BLaER1 treated with 17β-estradiol and CSF1 and Interleukin-3, amounts not matched to agents 10 nM and 100 nM (cell line): ENCODE measurements around the gene PSAP.

Source experiments
- H3K27ac ChIP-seq, 11 experiments: shearing (Covaris generic); formaldehyde crosslinking; 2 replicates each; pipeline ENCODE4 v1.8.1; 2022
- H3K27me3 ChIP-seq, 11 experiments: shearing (Covaris generic); formaldehyde crosslinking; 2 replicates each; pipeline ENCODE4 v1.8.1; 2022
- H3K36me3 ChIP-seq, 11 experiments: shearing (Covaris generic); formaldehyde crosslinking; 2 replicates each; pipeline ENCODE4 v1.8.1; 2022
- H3K4me1 ChIP-seq, 10 experiments: shearing (Covaris generic); formaldehyde crosslinking; 2 replicates each; pipeline ENCODE4 v1.8.1; 2022
- H3K4me2 ChIP-seq, 11 experiments: shearing (Covaris generic); formaldehyde crosslinking; 2 replicates each; pipeline ENCODE4 v1.8.1; 2022
- H3K4me3 ChIP-seq, 10 experiments: shearing (Covaris generic); formaldehyde crosslinking; 2 replicates each; pipeline ENCODE4 v1.8.1; 2022
- H3K9ac ChIP-seq, 11 experiments: shearing (Covaris generic); formaldehyde crosslinking; 2 replicates each; pipeline ENCODE4 v1.8.1; 2022
- H3K9me3 ChIP-seq, 11 experiments: shearing (Covaris generic); formaldehyde crosslinking; replicated peaks in 1 of 11; 2 replicates each; pipeline ENCODE4 v1.8.1; 2022
- H4K20me1 ChIP-seq, 11 experiments: shearing (Covaris generic); formaldehyde crosslinking; 2 replicates each; pipeline ENCODE4 v1.8.1; 2022
- Cebpa-rat ChIP-seq, 11 experiments: shearing (Covaris generic); IDR thresholded peaks; 2 replicates each; pipeline ENCODE4 v1.8.1; 2022

PSAP gene

DNA sequence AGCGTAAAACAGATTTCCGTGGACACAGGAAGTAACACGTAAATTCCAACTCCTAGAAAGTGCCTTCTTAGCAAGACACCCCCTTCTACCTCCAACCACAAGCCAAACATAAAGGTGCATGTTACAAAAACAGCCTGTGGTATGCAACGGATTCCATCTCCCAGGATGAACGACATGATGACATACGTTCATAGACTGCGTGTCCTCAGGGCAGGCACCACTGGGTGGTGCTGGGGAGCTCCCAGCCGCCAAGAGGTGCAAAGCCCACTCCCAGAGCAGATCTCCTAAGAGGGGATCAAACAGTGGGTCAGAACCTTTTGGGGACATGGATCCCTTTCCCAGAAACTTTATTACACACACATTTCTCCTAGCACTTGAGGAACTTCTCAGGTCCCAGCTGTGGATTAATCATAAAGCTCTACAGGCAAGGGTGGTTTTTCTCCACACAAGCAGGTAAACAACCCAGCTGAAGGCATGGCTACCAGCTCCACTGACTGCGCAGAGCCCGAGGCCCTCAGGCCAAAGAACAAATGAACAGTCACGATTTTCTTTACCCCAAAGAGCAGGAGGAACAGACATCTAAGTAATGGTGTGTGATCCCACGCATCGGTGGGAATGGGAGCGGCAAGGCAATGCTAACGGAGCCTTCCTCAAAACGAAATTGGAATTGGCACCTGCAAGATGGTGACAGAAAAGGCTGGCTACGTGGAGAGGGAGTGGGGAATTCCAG, 13.8 kb downstream of the PSAP start:
- H4K20me1 ChIP-seq, result peaks cover 79 to 100% (median 98%) of the 10 kb centered on the region in 11 experiments
- peak overlapping the region; percentile 69 to 82 (median 77) for H3K9ac ChIP-seq
- H3K36me3 ChIP-seq, result peaks cover 18 to 90% (median 63%) of the 10 kb centered on the region in 11 experiments
- H3K4me2 ChIP-seq, result peak overlapping the region; percentile 85 to 99 (median 94)
- peaks cover 0 to 13% (median 0%) of the 10 kb centered on the region in 11 experiments; a peak in 2 of 22 replicates for H3K27me3 ChIP-seq
- H3K4me3 ChIP-seq, result peak overlapping the region; percentile 23 to 62 (median 44); a peak in 18 of 20 replicates
- H3K27ac ChIP-seq, result peak overlapping the region; percentile 64 to 92 (median 84)
- peaks cover 93 to 100% (median 98%) of the 10 kb centered on the region in 10 experiments for H3K4me1 ChIP-seq
- TF ChIP-seq Cebpa-rat (IDR thresholded peaks at IDR 0.05), result no peak
- peaks cover 0 to 5% (median 0%) of the 10 kb centered on the region in 11 experiments; a peak in 2 of 22 replicates for H3K9me3 ChIP-seq

- Histone ChIP-seq H3K36me3 (peaks cover 25 to 90% (median 64%) of the 10 kb centered on the region in 11 experiments), H3K27ac (peak overlapping the region; percentile 64 to 92 (median 84)), H3K4me2 (peak overlapping the region; percentile 85 to 99 (median 94)), H3K9me3 (peaks cover 0 to 11% (median 0%) of the 10 kb centered on the region in 11 experiments; a peak in 5 of 22 replicates), H3K9ac (peak overlapping the region; percentile 69 to 82 (median 77)), H4K20me1 (peaks cover 79 to 100% (median 98%) of the 10 kb centered on the region in 11 experiments), H3K4me1 (peaks cover 86 to 100% (median 98%) of the 10 kb centered on the region in 10 experiments), H3K4me3 (peak overlapping the region; percentile 23 to 62 (median 44); a peak in 18 of 20 replicates), H3K27me3 (peaks cover 0 to 13% (median 0%) of the 10 kb centered on the region in 11 experiments; a peak in 2 of 22 replicates)
- TF ChIP-seq Cebpa-rat (IDR thresholded peaks at IDR 0.05), result no peak
These were observed 14.5 kb downstream of the PSAP start for GRCh38 chr10:71836596-71836974.

DNA sequence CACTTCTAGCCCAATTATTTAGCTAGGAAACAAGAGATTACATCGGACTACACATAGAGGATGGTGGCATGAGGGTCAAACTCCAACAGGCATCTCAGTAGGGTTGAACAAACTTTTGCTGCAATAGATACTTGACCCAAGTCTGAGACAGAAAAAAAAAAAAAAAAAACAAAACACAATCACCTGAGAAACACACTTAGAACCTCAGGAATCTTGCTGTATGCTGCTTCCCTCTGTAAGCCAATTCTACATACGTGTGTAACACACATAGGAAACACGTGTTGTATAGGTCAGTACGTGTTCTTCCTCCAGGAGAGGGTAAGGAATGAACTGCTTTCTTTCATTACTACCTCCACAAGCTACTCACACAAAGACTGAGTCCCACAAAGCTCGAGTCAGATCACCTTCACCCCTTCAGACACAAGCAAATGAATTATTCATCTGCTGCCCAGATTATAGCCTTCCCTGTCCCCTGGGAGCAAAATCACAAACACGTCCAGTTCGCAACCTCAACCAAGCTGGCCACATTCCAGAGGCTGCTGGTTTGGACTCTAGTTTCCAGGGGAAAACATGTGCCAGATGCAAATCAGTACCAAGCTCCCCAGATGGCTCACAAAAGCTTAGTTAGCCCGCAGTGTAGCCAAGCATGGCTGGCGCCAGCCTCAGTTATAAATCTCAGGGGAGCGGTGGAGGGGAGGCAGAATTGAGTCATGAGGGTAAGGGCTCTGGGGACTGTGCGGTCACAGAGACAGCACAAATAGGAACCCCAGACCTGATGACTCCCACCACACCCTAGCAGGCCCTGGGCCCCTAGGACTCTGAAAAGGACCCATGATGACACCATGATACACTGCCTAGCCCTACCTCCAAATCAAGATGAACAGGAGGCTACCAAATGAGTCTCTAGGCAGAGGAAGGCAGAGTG, 15.1 kb downstream of the PSAP start:
- Histone ChIP-seq H3K36me3 (peaks cover 31 to 90% (median 67%) of the 10 kb centered on the region in 11 experiments), H3K27ac (peak overlapping the region; percentile 64 to 92 (median 84)), H4K20me1 (peaks cover 77 to 100% (median 98%) of the 10 kb centered on the region in 11 experiments), H3K27me3 (peaks cover 0 to 13% (median 0%) of the 10 kb centered on the region in 11 experiments; a peak in 2 of 22 replicates), H3K9ac (peak overlapping the region; percentile 69 to 82 (median 77)), H3K9me3 (peaks cover 0 to 18% (median 0%) of the 10 kb centered on the region in 11 experiments; a peak in 8 of 22 replicates), H3K4me1 (peaks cover 80 to 100% (median 98%) of the 10 kb centered on the region in 10 experiments), H3K4me2 (peak overlapping the region; percentile 85 to 99 (median 94)), H3K4me3 (peak overlapping the region; percentile 23 to 62 (median 46); a peak in 18 of 20 replicates)
- peak in 6 of 11 experiments; percentile 41 to 73 (median 55); a peak in 7 of 22 replicates for TF ChIP-seq Cebpa-rat (IDR thresholded peaks at IDR 0.05)

DNA sequence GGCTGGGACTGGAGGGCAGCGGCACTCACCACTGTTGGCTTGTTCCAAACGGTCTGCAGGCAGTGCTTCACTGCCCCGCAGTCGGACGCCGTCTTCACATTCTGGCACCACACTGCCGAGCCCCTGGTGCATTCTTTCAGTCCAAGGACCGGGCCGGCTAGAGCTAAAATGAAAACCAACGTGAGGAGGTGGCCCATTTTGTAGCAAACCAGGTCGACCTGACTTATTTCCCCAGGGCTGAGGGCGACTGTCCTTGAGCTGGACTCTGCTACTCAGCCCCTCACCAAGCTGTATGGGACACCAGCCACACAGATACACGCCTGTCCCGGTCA, 16.7 kb downstream of the PSAP start:
- Histone ChIP-seq H3K27ac (peak overlapping the region in 9 of 11 experiments; percentile 9 to 92 (median 75); a peak in 15 of 22 replicates), H3K4me3 (peak overlapping the region in 4 of 10 experiments; percentile 2 to 30 (median 12); a peak in 5 of 20 replicates), H3K4me1 (peaks cover 64 to 100% (median 98%) of the 10 kb centered on the region in 10 experiments), H4K20me1 (peaks cover 72 to 100% (median 93%) of the 10 kb centered on the region in 11 experiments), H3K36me3 (peaks cover 47 to 90% (median 80%) of the 10 kb centered on the region in 11 experiments), H3K9ac (peak overlapping the region in 7 of 11 experiments; percentile 4 to 72 (median 28); a peak in 9 of 22 replicates), H3K9me3 (peaks cover 0 to 34% (median 8%) of the 10 kb centered on the region in 11 experiments; a peak in 11 of 22 replicates), H3K27me3 (peaks cover 0 to 13% (median 0%) of the 10 kb centered on the region in 11 experiments; a peak in 2 of 22 replicates), H3K4me2 (peak overlapping the region; percentile 85 to 99 (median 94))
- no peak for TF ChIP-seq Cebpa-rat (IDR thresholded peaks at IDR 0.05)

DNA sequence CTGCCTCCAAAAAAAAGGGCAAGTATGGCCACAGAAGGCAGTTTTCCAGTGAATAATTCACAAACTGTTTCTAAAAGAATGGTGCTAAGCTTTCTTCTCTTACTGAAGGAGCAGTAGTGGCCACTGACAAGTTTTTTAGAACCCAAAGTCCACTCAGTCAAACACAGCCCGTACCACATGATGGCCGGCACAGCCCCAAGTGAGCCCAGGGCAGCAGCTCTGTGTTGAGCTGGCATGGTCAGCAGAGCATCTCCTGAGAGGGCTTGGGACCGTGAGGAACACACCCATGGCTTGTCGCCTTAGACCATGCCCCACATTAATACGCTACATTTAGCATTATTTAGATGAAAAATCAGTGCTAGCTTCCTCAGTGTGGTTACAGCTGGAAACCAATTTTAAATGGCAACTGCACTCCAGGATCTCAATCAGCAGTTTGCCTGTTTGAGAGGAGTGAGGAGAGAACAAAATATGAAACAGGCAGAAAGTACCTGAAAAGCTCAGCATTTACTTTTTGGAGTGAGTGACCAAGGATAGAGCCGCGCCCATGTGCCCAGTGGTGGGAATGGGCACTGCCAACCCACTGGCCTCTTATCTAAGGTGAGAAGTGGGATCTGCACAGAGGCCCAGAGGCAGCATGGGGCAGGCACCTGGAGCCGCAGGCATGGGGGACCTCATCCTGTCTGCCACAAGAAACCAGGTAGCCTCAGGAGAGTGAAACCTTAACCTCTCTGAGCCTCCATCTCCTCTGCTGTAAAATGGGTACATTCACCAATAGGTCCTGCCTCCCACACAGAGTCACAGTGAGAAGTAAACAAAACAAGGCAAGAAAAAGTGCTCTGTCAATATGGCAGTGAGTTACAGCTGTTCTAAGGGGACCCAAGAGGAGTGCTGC, 17.4 kb downstream of the PSAP start:
- peaks cover 54 to 90% (median 81%) of the 10 kb centered on the region in 11 experiments for H3K36me3 ChIP-seq

GRCh38 chr10:71832967-71833366, 18.1 kb downstream of the PSAP start:
- no peak for TF ChIP-seq Cebpa-rat (IDR thresholded peaks at IDR 0.05)
- peaks cover 61 to 90% (median 81%) of the 10 kb centered on the region in 11 experiments for H3K36me3 ChIP-seq
- H4K20me1 ChIP-seq, result peaks cover 65 to 100% (median 90%) of the 10 kb centered on the region in 11 experiments
- H3K4me3 ChIP-seq, result peak overlapping the region in 1 of 10 experiments; percentile 30; a peak in 2 of 20 replicates
- H3K9me3 ChIP-seq, result peaks cover 0 to 41% (median 8%) of the 10 kb centered on the region in 11 experiments; a peak in 11 of 22 replicates
- H3K4me2 ChIP-seq, result peak overlapping the region; percentile 85 to 99 (median 94)
- peaks cover 50 to 100% (median 97%) of the 10 kb centered on the region in 10 experiments for H3K4me1 ChIP-seq
- peaks cover 0 to 9% (median 0%) of the 10 kb centered on the region in 11 experiments; a peak in 2 of 22 replicates for H3K27me3 ChIP-seq
- peak overlapping the region in 4 of 11 experiments; percentile 4 to 72 (median 56); a peak in 6 of 22 replicates for H3K9ac ChIP-seq
- H3K27ac ChIP-seq, result peak overlapping the region in 9 of 11 experiments; percentile 9 to 92 (median 75); a peak in 13 of 22 replicates

More for the DNA sequence above, 17.4 kb downstream of the PSAP start:
- peaks cover 0 to 13% (median 0%) of the 10 kb centered on the region in 11 experiments; a peak in 2 of 22 replicates for H3K27me3 ChIP-seq
- peaks cover 0 to 40% (median 8%) of the 10 kb centered on the region in 11 experiments; a peak in 11 of 22 replicates for H3K9me3 ChIP-seq
- peak overlapping the region; percentile 85 to 99 (median 94) for H3K4me2 ChIP-seq
- H4K20me1 ChIP-seq, result peaks cover 71 to 100% (median 91%) of the 10 kb centered on the region in 11 experiments
- peak overlapping the region in 4 of 10 experiments; percentile 2 to 30 (median 12); a peak in 5 of 20 replicates for H3K4me3 ChIP-seq
- H3K4me1 ChIP-seq, result peaks cover 57 to 100% (median 98%) of the 10 kb centered on the region in 10 experiments
- H3K27ac ChIP-seq, result peak overlapping the region in 9 of 11 experiments; percentile 9 to 92 (median 75); a peak in 15 of 22 replicates
- no peak for TF ChIP-seq Cebpa-rat (IDR thresholded peaks at IDR 0.05)
- peak overlapping the region in 9 of 11 experiments; percentile 4 to 72 (median 11); a peak in 10 of 22 replicates for H3K9ac ChIP-seq
